SU-DHL-6 (cell line): ENCODE data around the gene PCK1.

Source experiments
- CTCF ChIP-seq: fragments of 200-600 bp; sonication (generic); IDR thresholded peaks from one replicate; pipeline ENCODE4 v1.5.1; 2017; ENCODE audit warnings: antibody characterized with exemption, mild to moderate bottlenecking, low read length, moderate library complexity; ENCODE audit not compliant: insufficient read depth, poor library complexity, severe bottlenecking
- EZH2phosphoT487 ChIP-seq: fragments of 200-600 bp; sonication (generic), shearing (Covaris generic); conservative IDR thresholded peaks from 2 replicates; pipeline ENCODE4 v1.6.1; 2018; ENCODE audit warnings: mild to moderate bottlenecking, antibody characterized with exemption, low read length, moderate library complexity, mixed read lengths

DNA sequence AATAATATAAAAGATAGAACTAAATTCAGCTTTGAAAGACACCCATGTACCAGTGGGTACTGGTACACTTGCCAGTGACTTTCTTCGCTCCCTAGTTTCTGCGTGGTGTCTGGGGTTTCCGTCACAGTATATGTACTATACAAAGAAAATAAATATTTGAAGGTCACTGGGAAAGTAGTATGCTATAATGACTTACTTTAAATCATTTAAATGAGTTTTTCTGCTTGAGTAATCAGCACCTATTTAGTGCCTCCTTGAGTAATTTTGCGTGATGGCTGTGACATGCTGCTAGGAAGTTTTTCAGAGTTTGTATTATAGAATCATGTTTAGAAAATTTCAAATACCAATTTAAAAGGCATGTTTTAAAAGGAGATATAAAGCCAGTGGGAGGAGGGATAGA lies 32.8 kb upstream of the PCK1 start:
- TF ChIP-seq CTCF (no peak), EZH2phosphoT487 (no peak)
